Kidney epithelial cell (primary cell): ENCODE data around the gene PGAP3. TPM values are rescaled to one million over a fixed set of nuclear protein-coding genes. Genes with fewer than 3 reads are reported as not detected.

Experiments used
- DNase-seq: peaks from one replicate; pipeline ENCODE4 v3.0.0-alpha.2; 2010; ENCODE audit warnings: low read depth
- H3K27me3 ChIP-seq: 2 replicates; pipeline ENCODE4 v1.6.0; 2011; ENCODE audit warnings: low read length; ENCODE audit not compliant: control insufficient read depth, insufficient read depth
- H3K36me3 ChIP-seq: 2 replicates; pipeline ENCODE4 v1.5.1; 2011; ENCODE audit warnings: low read length; ENCODE audit not compliant: control insufficient read depth, insufficient read depth
- H3K4me3 ChIP-seq: 2 replicates; pipeline ENCODE4 v1.5.1; 2011; ENCODE audit warnings: low read depth, mild to moderate bottlenecking, control low read depth, low read length
- CTCF ChIP-seq: IDR thresholded peaks from 2 replicates; pipeline ENCODE4 v1.5.1; 2011; ENCODE audit warnings: mild to moderate bottlenecking, moderate library complexity, low read length, control low read depth, inconsistent platforms; ENCODE audit not compliant: insufficient read depth, poor library complexity, severe bottlenecking
- total RNA-seq: library from RNA; depleted of rRNA; stranded (reverse); fragments of >200 nt; gene quantifications from 2 replicates; pipeline ENCODE4 v1.2.3, GENCODE V29; 2015

Gene PGAP3
- total RNA-seq, 1 donor from 2014 or later = 12.5 TPM

- H3K36me3 ChIP-seq = no peaks in the 10 kb centered on the region
- DNase-seq = no peak
- H3K27me3 ChIP-seq = peaks cover 67% of the 10 kb centered on the region
- no peak for TF ChIP-seq CTCF
- no peak overlapping the region for H3K4me3 ChIP-seq
Observed at GRCh38 chr17:39624313-39624712, 63.5 kb downstream of the PGAP3 start.

- no peak for DNase-seq
- H3K27me3 ChIP-seq = peaks cover 67% of the 10 kb centered on the region
- no peak overlapping the region for H3K4me3 ChIP-seq
- peak; percentile 96 for TF ChIP-seq CTCF
- H3K36me3 ChIP-seq = no peaks in the 10 kb centered on the region
Observed at GRCh38 chr17:39623356-39623950, 64.4 kb downstream of the PGAP3 start.

DNA sequence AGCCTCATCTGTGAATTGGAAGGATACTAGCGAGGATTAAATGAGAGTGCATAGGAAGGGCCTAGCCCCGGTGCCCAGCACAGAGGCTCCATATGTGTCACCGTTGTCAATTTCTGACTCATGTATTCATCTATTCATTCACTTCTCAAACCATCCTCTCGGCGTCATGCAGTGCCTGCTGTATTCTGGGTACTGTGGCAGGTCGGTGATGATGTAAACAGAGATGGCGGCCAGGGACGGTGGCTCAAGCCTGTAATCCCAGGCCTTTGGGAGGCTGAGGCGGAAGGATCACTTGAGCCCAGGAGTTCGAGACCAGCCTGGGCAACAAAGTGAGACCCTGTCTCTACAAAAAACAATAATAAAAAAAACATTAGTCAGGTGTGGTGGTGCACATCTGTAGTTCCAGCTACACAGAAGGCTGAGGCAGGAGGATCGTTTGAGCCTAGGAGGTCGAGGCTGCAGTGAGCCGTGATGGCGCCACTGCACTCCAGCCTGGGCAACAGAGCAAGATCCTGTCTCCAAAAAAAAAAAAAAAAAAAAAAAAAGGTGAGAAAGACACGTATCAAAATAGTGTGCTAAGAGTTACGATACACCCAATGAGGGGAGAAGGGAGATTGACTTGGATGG is 65.4 kb downstream of the PGAP3 start:
- no peak overlapping the region for H3K4me3 ChIP-seq
- DNase-seq = no peak
- TF ChIP-seq CTCF = no peak
- H3K36me3 ChIP-seq = no peaks in the 10 kb centered on the region
- H3K27me3 ChIP-seq = peaks cover 61% of the 10 kb centered on the region

DNA sequence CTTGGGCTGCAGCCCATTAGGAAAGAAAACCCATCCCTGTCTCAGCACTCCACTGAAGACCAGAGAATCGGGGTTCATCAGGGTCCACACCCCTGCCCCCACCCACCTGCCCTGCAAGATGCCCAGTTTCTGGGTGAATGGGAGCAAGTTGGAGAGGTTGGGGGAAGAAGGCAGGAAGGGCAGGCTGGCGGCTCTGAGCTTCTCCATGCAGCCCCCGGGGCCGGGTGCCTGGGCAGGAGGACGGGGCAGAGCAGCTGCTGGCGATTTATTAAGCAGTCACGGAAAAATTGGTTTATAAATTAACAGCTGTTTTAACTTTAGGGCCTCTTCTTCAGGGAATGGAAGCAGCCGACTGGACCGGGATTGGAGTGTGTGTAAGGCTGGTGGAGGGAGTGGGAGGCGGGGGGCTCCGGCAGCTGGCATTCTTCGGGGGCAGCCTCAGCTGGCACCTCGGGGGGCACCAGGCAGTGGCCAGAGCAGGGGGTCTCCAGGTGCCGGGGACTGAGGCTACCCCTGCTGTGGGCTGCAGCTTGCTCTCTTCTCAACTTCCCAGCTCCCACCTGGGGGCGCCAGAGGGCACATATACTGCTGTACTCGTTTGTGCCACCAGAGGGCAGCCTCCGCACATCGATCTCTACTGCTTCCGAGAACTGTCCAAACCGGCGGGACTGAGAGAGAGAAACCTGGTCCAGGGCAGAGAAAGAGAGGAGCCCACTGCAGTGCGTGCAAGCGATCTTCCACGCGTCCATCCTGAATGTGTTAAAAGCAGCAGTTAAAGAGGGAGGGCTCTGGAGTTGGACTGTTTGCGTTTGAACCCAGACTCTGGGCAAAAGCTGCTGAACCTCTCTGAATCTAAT is 66.1 kb downstream of the PGAP3 start:
- no peak for DNase-seq
- no peaks in the 10 kb centered on the region for H3K36me3 ChIP-seq
- peaks cover 61% of the 10 kb centered on the region for H3K27me3 ChIP-seq
- H3K4me3 ChIP-seq = no peak overlapping the region
- TF ChIP-seq CTCF = peak; percentile 100

Other genes with a start within 250 kb of the PGAP3 start
- gene MED1, start 236.8 kb downstream of the PGAP3 start, total RNA-seq = 36.7 and 39.9 TPM in 2 replicates
- gene CDK12, start 226.6 kb downstream of the PGAP3 start, total RNA-seq = 34.2 and 38.7 TPM in 2 replicates
- not detected in 2 replicates for gene NEUROD2, start 80.1 kb downstream of the PGAP3 start, total RNA-seq
- gene PPP1R1B, start 61.1 kb downstream of the PGAP3 start, total RNA-seq = not detected in 2 replicates
- gene STARD3, start 50.9 kb downstream of the PGAP3 start, total RNA-seq = 52.6 and 82.4 TPM in 2 replicates
- 0.55 and 0.84 TPM in 2 replicates for gene TCAP, start 22.7 kb downstream of the PGAP3 start, total RNA-seq
- gene PNMT, start 19.6 kb downstream of the PGAP3 start, total RNA-seq = 2.7 TPM in 1 of 2 replicates, not detected in the other
- gene ERBB2, start 12.0 kb upstream of the PGAP3 start, total RNA-seq = 44.1 and 47.2 TPM in 2 replicates
- gene MIEN1, start 42.5 kb upstream of the PGAP3 start, total RNA-seq = 83.7 and 97.0 TPM in 2 replicates
- 20.5 and 21.2 TPM in 2 replicates for gene GRB7, start 49.9 kb upstream of the PGAP3 start, total RNA-seq
- 0.17 and 0.89 TPM in 2 replicates for gene IKZF3, start 176.3 kb upstream of the PGAP3 start, total RNA-seq
- not detected in 2 replicates for gene ZPBP2, start 180.1 kb upstream of the PGAP3 start, total RNA-seq
- 3.8 TPM in 2 replicates for gene GSDMB, start 230.6 kb upstream of the PGAP3 start, total RNA-seq
- gene ORMDL3, start 239.5 kb upstream of the PGAP3 start, total RNA-seq = 37.9 and 38.5 TPM in 2 replicates
- gene LRRC3C, start 239.7 kb upstream of the PGAP3 start, total RNA-seq = not detected in 2 replicates